Measurements from ENCODE around the gene SDHD. TPM values are rescaled to one million over a fixed set of nuclear protein-coding genes. Genes with fewer than 3 reads are reported as not detected.

Gene SDHD
- total RNA-seq, 2 experiments from 2014 or later = 24.8 to 29.4 TPM

- H3K4me3 Mint-ChIP-seq = no peak overlapping the region
Measured at GRCh38 chr11:112106070-112106469, 19.4 kb downstream of the SDHD start.

GRCh38 chr11:112113539-112114457 is 27.1 kb downstream of the SDHD start:
- intact Hi-C loops (cut with DNase I, micrococcal nuclease) = loop anchor here in 1 of 2 experiments (2.0 to 5.0 kb wide), 2 partner anchors 109 to 167 kb away; no protein-coding TSS in a partner anchor
- Mint-ChIP-seq H3K9me3 (no peaks in the 10 kb centered on the region), H3K27me3 (no peaks in the 10 kb centered on the region), H3K27ac (no peak overlapping the region), H3K36me3 (ENCODE audit: low read depth) (no peaks in the 10 kb centered on the region), H3K4me3 (no peak overlapping the region), H3K4me1 (ENCODE audit: low read depth) (no peaks in the 10 kb centered on the region)
- peak in 4 of 14 experiments; percentile 13 to 68 (median 58) for DNase-seq
- Histone ChIP-seq H3K9me3 (ENCODE audit: control insufficient read depth in 1 of 2, insufficient read depth in 1 of 2, low read length in 2 of 2) (no peaks in the 10 kb centered on the region), H3K4me1 (ENCODE audit: insufficient read depth, low read length) (no peaks in the 10 kb centered on the region), H3K27ac (ENCODE audit: low read depth in 1 of 2, low read length in 2 of 2) (no peak overlapping the region), H3K36me3 (ENCODE audit: insufficient read depth, low read length) (no peaks in the 10 kb centered on the region), H3K27me3 (ENCODE audit: control insufficient read depth in 1 of 2, insufficient read depth in 2 of 2, low read length in 2 of 2) (no peaks in the 10 kb centered on the region), H3K4me3 (ENCODE audit: low read length) (no peak overlapping the region)
- CTCF ChIA-PET = interaction anchor here (0.7 to 1.9 kb wide), 7 partner anchors 9 to 1761 kb away, joined by 3 to 5 read pairs (median 3); partner anchors contain the start of genes SDHD, TIMM8B and USP28
- ATAC-seq (ENCODE audit: poor library complexity) = peak; percentile 57
- POLR2A ChIA-PET = interaction anchor here (0.5 kb wide), 1 partner anchor 178 kb away, joined by 3 read pairs; no protein-coding TSS in a partner anchor
- TF ChIP-seq CTCF (IDR thresholded peaks at IDR 0.05) = peak; percentile 88

More at GRCh38 chr11:112106070-112106469, 19.4 kb downstream of the SDHD start:
- Histone ChIP-seq H3K27me3 (ENCODE audit: control insufficient read depth in 1 of 2, insufficient read depth in 2 of 2, low read length in 2 of 2) (no peaks in the 10 kb centered on the region), H3K27ac (ENCODE audit: low read depth in 1 of 2, low read length in 2 of 2) (no peak overlapping the region), H3K4me3 (ENCODE audit: low read length) (no peak overlapping the region), H3K9me3 (ENCODE audit: control insufficient read depth in 1 of 2, insufficient read depth in 1 of 2, low read length in 2 of 2) (no peaks in the 10 kb centered on the region), H3K4me1 (ENCODE audit: insufficient read depth, low read length) (no peaks in the 10 kb centered on the region), H3K36me3 (ENCODE audit: insufficient read depth, low read length) (peaks cover 2% of the 10 kb centered on the region)
- no peak for DNase-seq
- Mint-ChIP-seq H3K36me3 (ENCODE audit: low read depth) (peaks cover 9% of the 10 kb centered on the region), H3K9me3 (no peaks in the 10 kb centered on the region), H3K4me1 (ENCODE audit: low read depth) (no peaks in the 10 kb centered on the region), H3K27ac (no peak overlapping the region), H3K27me3 (no peaks in the 10 kb centered on the region)
- ChIA-PET POLR2A (interaction anchor here (1.0 kb wide), 1 partner anchor 16 kb away, joined by 3 read pairs; no protein-coding TSS in a partner anchor), CTCF (no interaction called here)
- intact Hi-C loops (cut with DNase I, micrococcal nuclease) = no loop called here
- ATAC-seq (ENCODE audit: poor library complexity) = no peak
- no peak for TF ChIP-seq CTCF (IDR thresholded peaks at IDR 0.05)

GRCh38 chr11:112114460-112114859 is 27.8 kb downstream of the SDHD start:
- H3K27ac Mint-ChIP-seq = no peak overlapping the region

More at GRCh38 chr11:112114460-112114859, 27.8 kb downstream of the SDHD start:
- intact Hi-C loops (cut with DNase I, micrococcal nuclease) = loop anchor here in 1 of 2 experiments (5.0 kb wide), 1 partner anchor 108 kb away; no protein-coding TSS in a partner anchor
- Mint-ChIP-seq H3K36me3 (ENCODE audit: low read depth) (no peaks in the 10 kb centered on the region), H3K4me3 (no peak overlapping the region), H3K9me3 (no peaks in the 10 kb centered on the region), H3K27me3 (no peaks in the 10 kb centered on the region), H3K4me1 (ENCODE audit: low read depth) (no peaks in the 10 kb centered on the region)
- ATAC-seq (ENCODE audit: poor library complexity) = no peak
- no peaks in the 10 kb centered on the region for H3K27me3 ChIP-seq (ENCODE audit: control insufficient read depth in 1 of 2, insufficient read depth in 2 of 2, low read length in 2 of 2)
- no peak overlapping the region for H3K4me3 ChIP-seq (ENCODE audit: low read length)
- H3K9me3 ChIP-seq (ENCODE audit: control insufficient read depth in 1 of 2, insufficient read depth in 1 of 2, low read length in 2 of 2) = no peaks in the 10 kb centered on the region
- DNase-seq = no peak
- ChIA-PET CTCF (interaction anchor here (1.0 to 1.9 kb wide), 2 partner anchors 9 to 1175 kb away, joined by 3 to 5 read pairs; no protein-coding TSS in a partner anchor), POLR2A (interaction anchor here (0.5 kb wide), 1 partner anchor 178 kb away, joined by 3 read pairs; no protein-coding TSS in a partner anchor)
- H3K36me3 ChIP-seq (ENCODE audit: insufficient read depth, low read length) = no peaks in the 10 kb centered on the region
- no peak overlapping the region for H3K27ac ChIP-seq (ENCODE audit: low read depth in 1 of 2, low read length in 2 of 2)
- H3K4me1 ChIP-seq (ENCODE audit: insufficient read depth, low read length) = no peaks in the 10 kb centered on the region
- no peak for TF ChIP-seq CTCF (IDR thresholded peaks at IDR 0.05)
